HG03432 (cell line): ENCODE measurements around the gene ABHD12.
"Not testable (repeated sequence)": the region's sequence is repeated elsewhere in the genome, so short reads cannot be mapped to it uniquely, and the experiment has no call there.

Experiments used
- ATAC-seq: cut with Tn5 transposase; IDR thresholded peaks from one replicate; pipeline ENCODE4 v1.9.1; 2021; ENCODE audit warnings: mild to moderate bottlenecking, moderate library complexity; ENCODE audit not compliant: unreplicated experiment

Gene ABHD12

DNA sequence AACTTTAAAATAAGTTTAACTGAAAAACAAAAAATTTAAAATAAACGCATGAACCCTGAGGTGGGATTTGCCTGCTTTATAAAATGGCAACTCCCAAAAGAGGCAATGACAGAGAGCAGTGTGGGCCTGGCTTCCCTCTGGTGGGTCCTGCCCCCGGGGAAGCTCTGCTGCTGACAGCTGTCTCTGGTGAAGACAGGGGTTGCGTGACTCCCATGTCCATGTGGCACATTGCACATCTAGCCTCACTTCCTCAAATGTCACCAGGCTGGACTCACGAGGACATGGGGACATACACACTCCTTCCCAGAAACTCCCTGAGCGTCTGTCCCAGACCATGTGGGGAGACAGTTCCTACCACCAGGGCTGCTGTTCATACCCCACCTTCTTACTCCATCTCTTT, 66.2 kb downstream of the ABHD12 start:
- no peak for ATAC-seq

- no peak for ATAC-seq
Observed at GRCh38 chr20:25323496-25324246, 67.0 kb downstream of the ABHD12 start.

GRCh38 chr20:25321991-25322390, 68.6 kb downstream of the ABHD12 start:
- no peak for ATAC-seq

- ATAC-seq, result no peak
Observed at GRCh38 chr20:25321262-25321831, 69.3 kb downstream of the ABHD12 start.

GRCh38 chr20:25320035-25320800, 70.4 kb downstream of the ABHD12 start:
- no peak for ATAC-seq

DNA sequence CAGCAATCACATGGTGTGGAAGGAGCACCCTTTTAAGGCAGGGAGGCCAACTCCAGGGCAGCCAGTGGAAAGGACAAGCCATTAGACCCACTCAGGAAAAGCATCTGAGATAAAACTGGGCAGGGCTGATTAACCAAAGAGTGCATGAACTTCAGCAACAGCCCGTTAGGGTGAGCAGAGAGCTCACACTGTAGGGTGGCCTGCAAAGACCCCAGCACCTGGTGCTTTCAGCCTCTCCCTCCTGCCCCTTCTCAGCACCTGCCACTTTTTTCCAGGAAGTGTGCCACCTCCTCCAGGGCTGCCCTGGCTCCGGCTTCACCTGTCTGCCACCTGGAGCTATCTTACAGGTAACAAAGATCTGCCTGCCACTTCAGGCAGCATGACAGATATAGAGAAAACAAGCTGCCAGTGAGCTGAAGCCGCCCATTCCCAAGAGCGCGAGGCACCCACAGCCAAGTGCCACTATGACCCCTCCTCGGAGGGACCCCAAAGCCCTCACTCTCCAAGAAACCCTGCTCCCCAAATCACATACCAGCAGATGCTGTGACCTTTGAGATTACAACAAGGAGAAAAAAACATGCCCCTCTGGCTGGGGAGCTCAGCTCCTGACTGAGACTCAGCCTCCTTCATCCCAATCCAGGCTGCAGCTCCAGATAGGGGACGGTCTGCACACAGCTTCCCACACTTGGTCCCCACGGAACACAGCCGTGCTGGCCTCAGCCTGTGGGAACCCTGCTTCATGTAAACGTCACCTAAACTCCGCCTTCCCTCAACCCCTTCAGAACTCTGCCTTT, 71.2 kb downstream of the ABHD12 start:
- ATAC-seq, result peak; percentile 15

GRCh38 chr20:25318471-25319240, 72.0 kb downstream of the ABHD12 start:
- peak; percentile 87 for ATAC-seq

DNA sequence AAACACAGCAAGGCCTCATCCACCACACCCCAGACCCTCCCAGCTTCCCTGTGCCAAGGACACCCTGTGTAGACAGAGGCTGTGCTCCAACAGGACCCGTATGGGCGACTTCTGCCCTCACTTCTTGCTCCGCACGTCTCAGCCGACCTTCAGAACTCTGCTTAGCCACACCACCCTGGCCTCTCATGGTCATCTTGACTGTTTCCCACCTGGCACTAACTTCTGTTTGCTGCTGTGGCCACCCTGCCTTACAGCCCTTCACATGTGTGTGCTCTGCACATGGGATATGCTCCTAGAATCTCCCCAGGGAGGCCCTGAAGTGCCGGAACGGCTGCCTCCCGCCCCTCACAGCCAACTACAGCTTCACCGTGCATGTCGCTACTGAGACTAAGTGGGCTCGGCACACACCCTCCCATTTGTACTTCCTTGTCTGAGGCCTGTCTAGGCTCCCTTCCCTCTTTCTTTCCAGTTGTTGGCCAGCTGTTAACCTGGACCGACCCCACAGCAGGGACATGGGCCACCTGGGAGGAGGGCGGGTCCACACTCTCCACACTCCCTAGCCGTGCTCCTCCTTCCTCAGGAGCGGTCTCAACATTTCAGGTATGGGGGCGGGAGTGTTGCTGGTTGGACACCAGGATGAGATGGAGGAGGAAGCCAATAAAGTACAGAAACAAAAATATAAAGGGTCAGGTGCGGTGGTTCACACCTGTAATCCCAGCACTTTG, 73.1 kb downstream of the ABHD12 start:
- ATAC-seq, result no peak

DNA sequence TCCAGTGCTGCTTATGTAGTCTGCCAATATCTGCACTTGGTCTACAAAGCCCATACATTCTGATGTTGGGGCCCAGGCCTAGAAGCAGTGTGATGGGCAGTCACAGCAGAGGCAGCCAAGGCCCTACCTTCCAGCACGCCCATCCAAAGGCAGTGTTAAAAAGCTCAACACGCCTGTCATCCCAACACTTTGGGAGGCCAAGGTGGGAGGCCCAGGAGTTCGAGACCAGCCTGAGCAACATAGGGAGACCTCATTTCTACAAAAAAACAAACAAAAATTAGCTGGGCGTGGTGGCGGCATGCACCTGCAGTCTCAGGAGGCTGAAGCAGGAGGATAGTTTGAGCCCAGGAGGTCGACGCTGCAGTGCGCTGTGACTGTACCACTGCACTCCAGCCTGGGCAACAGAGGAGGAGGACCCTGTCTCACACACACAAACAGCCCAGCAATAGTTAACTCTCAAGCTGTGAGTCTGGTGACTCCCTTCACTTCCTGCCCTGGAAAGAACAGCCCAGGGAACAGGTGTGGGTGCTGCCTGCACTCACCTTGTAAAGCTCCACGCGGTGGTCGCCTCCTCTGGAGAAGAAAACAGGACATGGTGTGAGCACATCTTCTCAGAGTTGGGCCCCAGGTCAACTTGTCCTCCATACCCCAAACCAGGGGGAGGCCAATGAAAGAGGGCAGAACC, 74.0 kb downstream of the ABHD12 start:
- ATAC-seq, result no peak

DNA sequence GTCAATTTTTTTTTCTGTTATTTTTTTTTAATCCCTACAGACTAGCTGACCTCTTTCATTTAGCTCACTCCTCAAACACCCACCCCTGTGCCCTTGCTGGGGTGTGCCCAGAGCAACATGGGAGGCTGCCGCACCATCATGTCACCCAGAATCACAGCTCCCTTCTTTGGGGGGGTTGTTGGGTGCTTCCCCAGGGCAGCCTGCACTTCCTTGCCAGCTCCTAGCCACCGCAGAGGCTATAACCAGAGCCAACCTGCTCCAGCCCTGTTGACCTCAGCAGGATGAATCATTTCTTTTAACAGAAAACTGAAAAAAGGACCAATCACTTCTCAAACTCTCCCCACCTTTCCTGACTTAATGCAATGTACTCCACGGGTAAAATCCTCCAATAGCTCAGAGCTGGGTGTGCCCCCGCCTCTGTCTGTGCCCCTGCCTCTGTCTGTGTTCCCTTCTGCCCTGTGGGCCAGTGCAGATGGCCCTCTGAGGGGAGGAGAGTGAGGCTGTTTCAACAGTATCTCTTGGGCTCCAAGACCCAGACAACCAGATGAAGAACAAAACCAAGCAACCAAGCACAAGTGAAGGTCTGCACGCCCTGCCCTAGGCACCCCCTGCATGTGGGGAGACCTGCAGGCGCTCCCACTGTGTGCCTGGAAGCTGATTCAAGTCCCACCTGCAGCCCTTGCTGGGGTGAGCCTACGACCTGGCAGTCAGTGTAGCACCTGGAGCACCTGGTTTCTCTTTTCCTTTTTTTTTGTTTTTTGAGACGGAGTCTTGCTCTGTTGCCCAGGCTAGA, 75.0 kb downstream of the ABHD12 start:
- ATAC-seq, result no peak

GRCh38 chr20:25314497-25315417, 75.9 kb downstream of the ABHD12 start:
- no peak for ATAC-seq

DNA sequence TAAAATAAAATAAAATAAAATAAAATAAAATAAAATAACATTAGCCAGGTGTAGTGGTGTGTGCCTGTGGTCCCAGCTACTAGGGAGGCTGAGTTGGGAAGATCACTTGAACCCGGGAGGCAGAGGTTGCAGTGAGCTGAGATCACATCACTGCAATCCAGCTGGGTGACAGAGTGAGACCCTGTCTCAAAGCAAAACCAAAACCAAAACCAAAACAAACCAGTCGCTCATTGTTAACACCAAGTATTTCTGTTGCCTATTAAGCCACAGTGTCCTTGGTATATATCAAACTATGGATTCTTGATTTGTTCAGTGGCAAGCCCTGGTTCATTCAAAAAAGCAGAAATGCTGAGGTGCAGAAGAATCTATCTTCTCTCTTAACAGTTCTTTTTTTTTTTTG, 77.0 kb downstream of the ABHD12 start:
- peak; percentile 14 for ATAC-seq

- ATAC-seq, result not testable (repeated sequence)
Observed at GRCh38 chr20:25312716-25313115, 77.9 kb downstream of the ABHD12 start.

DNA sequence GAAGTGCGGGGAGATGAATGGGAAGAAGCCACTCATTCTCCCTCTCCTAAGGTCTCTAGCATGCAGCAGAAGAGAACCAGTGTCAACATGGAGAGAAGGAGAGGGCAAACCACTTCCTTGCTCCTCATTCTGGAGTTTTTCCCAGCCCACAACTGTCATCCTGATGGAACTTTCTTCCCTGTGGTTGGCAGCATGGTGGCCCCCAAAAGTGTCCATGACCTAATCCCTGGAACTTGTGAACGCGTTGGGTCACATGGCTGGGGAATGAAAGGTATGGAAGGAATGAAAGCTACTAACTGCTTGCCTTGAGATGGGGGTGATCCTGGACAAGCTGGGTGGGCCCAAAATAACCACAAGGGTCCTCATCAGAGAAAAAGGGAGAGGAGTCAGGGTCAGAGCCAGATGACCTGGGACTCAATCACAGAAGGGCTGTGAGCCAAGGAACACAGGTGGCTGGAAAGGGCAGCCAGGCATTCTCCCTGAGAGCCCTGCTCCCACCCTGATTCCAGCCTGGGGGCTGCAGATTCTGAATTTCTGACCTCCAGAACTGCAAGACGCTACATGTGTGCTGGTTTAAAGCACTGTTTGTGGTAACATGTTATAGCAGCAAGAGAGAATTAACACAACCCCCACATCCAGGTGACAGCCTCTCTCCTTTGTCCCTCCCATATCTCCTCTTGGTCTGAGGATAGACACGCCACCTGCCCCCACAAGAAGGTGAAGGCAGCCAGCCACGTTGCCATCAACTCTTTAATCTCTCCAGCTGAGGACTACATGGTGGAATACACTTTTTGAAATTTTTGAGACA, 79.5 kb downstream of the ABHD12 start:
- no peak for ATAC-seq

GRCh38 chr20:25310268-25310920, 80.2 kb downstream of the ABHD12 start:
- ATAC-seq, result peak; percentile 94
